MM.1S (cell line): ENCODE results near the gene RANBP1.

Experiments
- EZH2 ChIP-seq: fragments of 300-600 bp; sonication (generic); optimal IDR thresholded peaks from 2 replicates; pipeline ENCODE3; 2017; ENCODE audit warnings: low read depth, mild to moderate bottlenecking, antibody characterized with exemption, low read length, mixed read lengths
- TF ChIP-seq, protein P1 (sequence below): fragments of 300-600 bp; sonication (generic); IDR thresholded peaks from 2 replicates; pipeline ENCODE4 v1.5.1; 2016; ENCODE audit warnings: antibody characterized with exemption, low read length, mixed read lengths

DNA sequence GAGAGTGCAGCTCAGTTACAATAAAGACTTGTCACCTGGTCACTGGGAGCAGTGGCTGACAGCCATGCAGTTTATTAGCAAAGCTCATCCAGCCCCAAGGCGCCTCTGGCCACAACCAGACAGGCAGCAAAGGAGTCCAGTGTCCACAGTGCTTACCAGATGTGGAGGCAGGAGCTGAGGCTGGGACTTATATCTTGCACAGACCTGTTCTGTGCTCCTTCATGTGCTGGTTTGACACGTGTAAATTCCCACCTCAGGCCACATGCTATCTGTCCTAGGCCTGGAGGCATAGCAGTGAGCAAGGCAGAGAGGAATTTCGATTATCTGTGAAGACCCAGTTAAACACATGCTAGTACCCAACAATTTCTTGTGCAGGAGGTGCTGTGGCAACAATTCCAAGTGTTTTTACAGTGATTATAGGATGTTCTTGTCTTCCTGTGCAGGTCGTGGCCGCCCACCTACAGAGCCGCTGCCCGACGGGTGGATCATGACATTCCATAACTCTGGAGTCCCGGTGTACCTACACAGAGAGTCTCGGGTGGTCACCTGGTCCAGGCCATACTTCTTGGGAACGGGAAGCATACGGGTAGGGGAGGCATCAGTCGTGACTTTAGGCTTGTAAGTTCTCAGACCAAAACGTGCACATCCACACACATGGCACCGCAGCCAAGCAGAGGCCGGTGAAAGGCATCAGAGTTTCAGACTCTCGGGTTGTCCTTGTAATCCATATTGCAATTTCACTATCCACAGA is 26.5 kb upstream of the RANBP1 start:
- TF ChIP-seq, protein P1, sequence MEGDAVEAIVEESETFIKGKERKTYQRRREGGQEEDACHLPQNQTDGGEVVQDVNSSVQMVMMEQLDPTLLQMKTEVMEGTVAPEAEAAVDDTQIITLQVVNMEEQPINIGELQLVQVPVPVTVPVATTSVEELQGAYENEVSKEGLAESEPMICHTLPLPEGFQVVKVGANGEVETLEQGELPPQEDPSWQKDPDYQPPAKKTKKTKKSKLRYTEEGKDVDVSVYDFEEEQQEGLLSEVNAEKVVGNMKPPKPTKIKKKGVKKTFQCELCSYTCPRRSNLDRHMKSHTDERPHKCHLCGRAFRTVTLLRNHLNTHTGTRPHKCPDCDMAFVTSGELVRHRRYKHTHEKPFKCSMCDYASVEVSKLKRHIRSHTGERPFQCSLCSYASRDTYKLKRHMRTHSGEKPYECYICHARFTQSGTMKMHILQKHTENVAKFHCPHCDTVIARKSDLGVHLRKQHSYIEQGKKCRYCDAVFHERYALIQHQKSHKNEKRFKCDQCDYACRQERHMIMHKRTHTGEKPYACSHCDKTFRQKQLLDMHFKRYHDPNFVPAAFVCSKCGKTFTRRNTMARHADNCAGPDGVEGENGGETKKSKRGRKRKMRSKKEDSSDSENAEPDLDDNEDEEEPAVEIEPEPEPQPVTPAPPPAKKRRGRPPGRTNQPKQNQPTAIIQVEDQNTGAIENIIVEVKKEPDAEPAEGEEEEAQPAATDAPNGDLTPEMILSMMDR: no peak
- TF ChIP-seq EZH2: no peak
